HG03565 (cell line): ENCODE measurements around the gene CDCA4.

Experiments
- ATAC-seq: cut with Tn5 transposase; IDR thresholded peaks from one replicate; pipeline ENCODE4 v1.9.1; 2021; ENCODE audit warnings: mild to moderate bottlenecking, moderate library complexity; ENCODE audit not compliant: unreplicated experiment

The CDCA4 gene

DNA sequence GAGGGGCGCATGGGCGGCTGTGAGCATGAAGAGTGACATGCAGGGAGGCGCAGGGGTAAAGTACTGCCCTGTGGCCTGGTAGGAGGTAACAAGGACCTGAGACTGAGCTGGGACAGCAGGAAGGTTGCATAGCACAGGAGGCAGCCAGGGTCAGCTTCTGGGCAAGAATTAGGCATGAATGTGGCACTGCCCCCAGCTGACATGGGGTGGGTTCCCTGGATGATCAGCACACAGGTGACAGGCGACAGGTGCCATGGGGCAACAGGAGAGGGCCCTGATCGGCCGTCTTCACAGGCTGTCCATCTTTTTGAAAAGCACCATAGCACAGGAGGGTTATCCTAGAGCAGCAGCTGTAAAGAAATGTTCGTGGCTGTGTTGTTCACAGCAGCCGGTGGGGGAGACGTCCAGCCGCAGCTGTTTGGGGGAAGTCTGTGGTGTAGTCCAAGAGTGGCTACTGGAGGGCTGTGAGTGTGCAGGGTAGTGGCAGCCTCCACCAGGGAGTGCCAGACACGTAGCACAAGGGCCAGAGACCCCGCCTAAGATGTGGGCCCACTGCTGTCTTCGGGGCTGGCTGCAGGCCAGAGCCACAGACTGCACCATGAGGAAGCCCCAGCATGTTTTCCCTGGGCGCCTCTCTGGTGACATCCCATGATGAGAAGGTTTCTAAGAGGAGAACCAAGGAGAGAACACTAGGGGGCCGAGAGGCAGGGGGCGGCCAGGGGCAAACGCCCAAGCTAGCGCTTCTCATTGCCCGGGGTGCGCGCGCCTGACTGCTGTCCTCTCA is 26.9 kb downstream of the CDCA4 start:
- no peak for ATAC-seq

- ATAC-seq, result no peak
Measured at GRCh38 chr14:104993306-104993705, 27.6 kb downstream of the CDCA4 start.

DNA sequence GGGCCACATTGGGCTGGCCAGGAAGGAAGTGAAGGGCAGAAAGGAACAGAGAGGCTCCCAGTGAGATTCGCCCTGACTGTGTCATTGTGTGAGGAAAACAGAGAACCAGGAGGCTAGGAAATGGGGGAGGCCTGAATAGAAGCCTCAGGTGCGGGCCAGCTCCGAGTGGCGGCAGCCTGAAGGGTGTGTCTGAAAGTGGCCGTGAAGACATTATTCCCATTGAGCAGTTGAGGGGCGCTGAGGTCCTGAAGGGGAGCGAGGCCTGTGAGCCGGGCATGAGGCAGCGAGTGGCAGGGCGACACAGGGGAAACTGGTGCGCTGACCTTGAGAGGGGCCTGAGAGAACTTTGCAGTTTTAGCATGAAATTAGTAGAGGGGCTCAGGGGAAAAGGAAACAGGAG is 28.4 kb downstream of the CDCA4 start:
- ATAC-seq, result no peak

DNA sequence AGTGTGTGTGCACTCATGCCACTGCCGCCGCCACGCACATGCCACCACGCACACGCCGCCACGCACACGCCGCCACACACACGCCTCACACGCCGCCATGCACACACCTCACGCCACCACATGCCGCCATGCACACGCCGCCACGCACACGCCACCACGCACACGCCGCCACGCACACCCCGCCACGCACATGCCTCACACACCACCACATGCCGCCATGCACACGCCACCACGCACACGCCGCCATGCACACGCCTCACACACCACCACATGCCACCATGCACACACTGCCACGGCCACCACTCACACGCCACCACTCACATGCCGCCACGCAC is 29.0 kb downstream of the CDCA4 start:
- ATAC-seq, result no peak

DNA sequence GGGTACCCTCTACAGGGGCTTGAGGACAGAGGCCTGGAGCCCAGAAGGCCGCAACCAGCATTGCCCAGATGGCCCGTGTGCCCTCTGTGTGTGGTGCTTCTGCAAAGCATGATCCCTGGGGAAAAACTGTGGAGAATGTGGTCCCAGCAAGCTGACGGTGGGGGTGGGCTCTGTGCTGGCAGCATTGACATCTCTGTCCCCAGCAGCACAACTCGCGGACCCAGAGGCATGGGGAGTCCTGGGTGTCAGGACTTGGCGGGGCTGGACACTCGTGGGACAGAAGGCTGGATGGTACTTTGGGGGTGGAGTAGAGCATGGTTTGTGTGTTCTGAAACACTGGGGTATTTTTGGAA is 31.0 kb downstream of the CDCA4 start:
- no peak for ATAC-seq

DNA sequence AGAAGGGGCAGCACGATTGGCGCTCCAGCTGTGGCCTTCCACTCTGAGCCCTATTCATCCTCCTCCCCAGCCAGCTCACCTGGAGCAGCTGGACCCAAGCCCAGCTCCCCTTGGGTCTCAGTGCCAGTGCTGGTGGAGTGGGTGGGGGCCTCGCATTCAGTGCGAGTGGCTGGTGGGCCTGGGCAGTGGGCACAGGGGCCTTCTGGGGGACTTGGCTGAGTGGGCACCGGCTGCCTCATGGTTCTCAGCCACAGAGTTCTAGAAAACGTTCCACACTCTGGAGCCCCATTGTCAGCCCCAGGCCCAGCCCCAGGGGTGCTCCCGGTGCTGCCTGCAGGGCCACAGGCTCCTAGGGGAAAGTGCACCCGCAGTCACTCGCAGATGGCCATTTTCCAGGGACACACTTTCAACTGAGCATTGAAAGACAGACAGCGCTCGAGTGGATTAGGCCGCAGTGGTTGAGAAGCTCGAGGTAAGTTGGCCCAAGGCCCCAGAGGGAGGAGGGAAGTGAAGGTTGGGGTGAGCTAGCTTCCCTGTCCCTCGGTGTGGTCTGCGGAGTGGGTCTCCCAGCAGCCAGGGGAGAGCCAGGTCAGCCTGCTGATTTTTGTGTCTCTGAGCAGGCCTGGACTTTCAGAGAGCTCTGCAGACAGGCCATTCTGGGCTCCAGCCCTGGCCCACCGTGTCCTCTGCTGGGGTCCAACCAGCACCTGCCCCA is 31.5 kb downstream of the CDCA4 start:
- no peak for ATAC-seq

DNA sequence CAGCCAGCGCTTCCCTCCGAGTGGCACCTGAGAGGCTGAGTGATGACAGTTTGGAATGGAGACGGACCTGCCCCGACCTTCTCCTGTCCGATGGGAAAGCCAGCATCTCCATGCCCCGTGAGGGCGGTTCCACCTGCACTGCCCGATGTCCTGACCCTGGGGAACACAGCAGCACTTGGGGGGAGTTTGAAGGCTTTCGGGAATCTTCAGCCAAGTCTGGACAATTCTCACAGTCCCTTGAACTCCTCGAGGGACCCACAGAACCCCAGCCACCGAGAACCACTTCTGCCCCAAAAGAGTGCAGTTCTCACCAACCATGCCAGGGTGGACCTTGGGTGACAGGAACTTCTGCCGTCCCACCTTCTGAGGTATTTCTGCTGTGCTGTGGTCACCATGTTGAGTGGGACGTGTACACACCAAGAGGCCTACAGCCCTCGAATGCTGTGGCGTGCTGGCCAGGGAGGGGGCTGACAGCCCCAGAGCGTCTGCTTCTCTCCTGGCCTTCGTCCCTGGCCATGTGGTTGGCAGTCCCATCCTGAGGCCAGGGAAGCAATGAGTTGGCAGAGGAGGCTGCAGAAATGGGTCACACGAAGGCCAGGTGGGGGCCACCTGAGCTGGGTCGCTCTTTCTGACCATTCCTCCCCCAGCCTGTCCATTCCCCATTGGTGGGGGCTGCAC is 34.3 kb downstream of the CDCA4 start:
- no peak for ATAC-seq

DNA sequence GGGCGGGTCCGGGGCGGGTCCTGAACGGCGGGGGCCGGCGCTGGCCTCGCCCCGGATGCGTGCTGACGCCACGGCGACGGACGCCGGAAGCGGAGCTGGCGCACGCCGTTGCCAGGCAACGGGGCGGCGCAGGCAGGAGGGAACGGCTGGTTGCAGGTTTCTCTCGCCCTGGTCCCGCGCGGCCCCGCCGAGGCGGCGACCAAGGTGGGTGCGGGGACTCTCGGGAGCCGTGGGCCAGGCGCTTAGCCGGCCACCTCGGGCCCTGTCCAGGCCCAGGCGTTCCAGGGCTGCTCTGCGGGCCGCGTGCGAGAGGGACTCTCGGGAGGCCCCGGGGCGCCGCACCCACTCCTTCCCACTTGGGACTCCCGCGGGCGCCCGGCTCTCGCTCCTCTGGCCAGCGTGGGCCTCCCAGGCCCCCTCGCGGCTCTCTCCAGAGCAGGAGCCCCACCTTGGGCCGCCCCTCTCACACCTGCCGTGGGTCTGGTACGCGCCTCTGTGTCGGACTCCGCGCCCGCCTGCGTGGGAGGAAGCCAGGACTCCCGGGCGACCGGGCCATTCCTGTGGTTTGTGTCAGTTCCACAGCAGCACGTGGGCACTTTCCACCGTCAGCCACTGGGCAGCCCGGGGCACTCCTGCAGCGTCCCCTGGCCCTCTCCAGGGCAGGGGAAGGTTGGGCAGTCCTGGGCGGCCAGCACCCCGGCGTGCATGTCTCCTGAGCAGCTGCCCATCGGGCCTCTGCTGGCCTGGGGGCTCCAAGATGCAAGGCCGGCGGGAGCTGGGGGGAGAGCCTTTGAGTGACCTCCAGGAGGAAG is 35.0 kb downstream of the CDCA4 start, which contains the start of gene CLBA1:
TSS of gene CLBA1 (plus strand) at position 114 of the 812 bp plus-strand sequence. CDS start at position 758, 644 bp downstream.
- ATAC-seq, result peak; percentile 90

- no peak for ATAC-seq
Measured at GRCh38 chr14:104984056-104984894, 36.6 kb downstream of the CDCA4 start.

- no peak for ATAC-seq
Measured at GRCh38 chr14:104983231-104983721, 37.6 kb downstream of the CDCA4 start.

GRCh38 chr14:104982548-104983230 is 38.2 kb downstream of the CDCA4 start:
- no peak for ATAC-seq

GRCh38 chr14:104981699-104982541 is 39.0 kb downstream of the CDCA4 start:
- no peak for ATAC-seq

DNA sequence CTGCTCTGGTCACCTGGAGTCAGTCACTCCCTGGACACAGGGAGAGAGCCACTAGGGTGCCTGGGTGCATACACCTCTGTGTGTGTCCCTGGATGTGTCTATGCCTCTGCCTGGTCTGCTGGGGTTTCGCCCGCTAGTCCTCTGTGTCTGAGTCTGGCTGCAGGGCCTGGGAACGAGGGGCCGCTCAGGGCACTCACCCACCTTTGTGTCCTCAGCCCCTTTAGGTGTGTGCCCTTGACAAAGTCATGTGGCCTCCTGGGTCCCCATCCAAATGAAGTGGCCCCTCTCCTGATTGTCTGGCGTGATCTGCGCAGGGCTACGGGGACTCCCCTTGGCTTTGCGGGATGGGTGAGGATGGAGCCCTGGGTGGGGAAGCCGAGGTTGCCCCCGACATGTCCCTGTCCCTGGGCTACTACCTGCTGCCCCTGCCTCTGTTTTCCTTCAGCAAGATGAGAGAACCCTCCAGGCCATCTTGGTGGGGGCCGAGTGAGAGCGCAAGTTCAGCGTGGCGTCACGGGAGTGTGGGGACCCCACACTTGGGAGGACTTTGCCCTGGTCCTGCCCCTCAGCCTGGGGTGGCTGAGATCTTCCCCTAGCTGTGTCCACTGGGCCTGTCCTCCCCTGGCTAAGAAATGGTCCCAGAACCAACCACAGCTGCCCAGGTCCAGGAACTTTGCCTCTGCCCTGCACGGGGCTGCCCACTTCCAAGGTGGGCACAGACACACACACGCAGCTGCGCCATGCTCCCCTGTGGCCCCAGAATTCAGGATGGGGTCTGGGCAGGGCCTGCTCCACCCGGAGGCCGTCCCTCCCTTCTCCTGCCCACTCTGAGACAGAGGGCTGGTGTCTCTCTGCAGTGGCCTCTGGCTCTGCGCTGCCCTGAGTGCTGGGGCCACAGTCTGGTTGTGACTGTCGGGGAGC is 40.0 kb downstream of the CDCA4 start:
- ATAC-seq, result no peak

DNA sequence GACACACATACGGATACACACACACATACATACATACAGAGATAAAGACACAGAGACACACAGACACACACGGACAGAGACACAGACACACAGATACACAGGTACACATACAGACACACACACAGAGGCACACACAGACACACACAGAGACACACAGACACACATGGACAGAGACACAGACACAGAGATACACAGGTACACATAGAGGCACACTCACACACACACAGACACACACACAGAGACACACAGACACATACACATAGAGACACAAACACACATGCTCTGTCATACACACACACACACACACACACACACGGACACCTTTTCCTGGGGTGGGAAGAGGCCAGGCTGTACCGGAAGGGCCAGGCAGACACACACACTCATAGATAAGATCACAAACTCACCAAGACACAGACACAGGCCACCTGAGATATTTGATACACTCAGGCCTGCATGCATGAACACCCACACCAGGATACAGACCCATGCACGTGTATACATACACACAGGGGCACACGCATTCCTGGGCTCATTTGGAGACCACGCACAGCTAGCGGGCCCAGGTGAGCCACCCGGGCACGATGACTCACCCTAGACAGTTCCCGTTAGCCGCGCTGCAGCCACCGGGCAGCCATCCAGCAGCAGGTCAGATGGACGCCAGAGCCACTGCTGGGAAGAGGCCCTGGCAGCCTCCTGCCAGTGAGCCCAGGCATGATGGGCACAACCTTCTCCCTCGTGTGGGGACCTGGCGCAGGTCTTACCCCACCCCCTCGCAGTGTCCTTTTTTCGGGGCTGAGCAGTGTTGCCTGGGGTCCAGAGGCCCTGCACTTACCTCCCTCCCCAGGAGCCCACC is 40.9 kb downstream of the CDCA4 start:
- no peak for ATAC-seq

- ATAC-seq, result no peak
Measured at GRCh38 chr14:104978746-104979691, 41.9 kb downstream of the CDCA4 start.
